Activated CD8-positive, alpha-beta memory T cell treated with anti-CD3 and anti-CD28 coated beads, Interleukin-2, amount 50 U/mL, for 48 hours (primary cell): ENCODE results near the gene CNN2.

Experiments
- DNase-seq: peaks from one replicate; pipeline ENCODE4 v3.0.0-alpha.2; 2020

CNN2 gene

DNA sequence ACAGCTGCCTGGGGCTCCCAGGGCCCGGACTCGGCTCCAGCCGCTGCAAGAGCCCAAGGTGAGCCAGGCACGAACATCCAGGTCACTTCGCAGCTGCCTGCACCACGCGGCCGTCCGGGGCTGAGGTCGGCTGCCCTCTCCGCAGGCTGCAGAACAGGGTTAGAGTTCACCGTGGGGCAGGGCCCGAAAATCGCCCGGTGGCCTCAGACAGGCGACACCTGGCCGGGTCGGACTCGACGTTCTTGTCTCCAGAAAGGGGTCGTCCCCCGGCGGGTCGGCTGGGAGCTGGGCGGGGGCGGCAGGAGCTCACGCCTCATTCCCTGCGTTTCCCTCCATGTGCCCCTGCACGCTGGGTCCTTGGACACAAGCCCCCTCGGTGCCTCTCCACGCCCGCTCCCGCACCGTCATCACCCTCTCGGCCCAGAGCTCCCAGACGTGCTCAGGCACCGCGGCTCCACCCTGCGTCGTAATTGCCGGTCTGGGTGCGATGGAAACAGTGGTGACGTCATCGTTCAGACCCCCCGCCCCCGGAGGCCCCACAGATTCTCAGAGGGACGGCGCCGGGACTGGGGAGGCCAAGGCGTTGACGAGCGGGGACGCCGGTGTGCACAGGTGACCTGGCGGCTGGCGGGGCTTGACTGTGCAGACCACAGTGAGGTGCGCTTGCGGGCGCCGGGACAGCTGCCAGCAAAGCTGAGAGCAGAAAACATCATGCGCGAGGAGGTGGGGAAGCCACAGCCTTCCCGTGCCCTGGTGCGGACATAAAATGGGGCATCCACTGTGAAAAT, 30.2 kb upstream of the CNN2 start:
- peak; percentile 81 for DNase-seq

DNA sequence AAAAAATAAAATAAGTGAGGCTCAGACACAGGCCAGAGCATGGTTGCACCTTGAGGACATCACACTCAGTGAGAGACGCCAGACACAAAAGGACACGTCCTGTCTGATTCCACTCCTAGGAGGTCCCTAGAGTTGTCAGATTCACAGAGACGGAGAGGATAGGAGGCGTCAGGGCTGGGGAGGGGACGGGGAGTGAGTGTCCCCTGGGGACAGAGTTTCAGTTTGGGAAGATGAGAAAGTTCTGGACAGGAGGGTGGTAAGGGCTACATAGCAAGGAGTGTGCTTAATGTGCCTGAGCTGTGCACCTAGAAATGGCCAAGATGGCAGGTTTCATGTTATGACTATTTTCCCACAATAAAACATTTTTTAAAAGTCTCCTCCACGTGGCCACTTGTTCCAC, 28.3 kb upstream of the CNN2 start:
- DNase-seq: no peak

DNA sequence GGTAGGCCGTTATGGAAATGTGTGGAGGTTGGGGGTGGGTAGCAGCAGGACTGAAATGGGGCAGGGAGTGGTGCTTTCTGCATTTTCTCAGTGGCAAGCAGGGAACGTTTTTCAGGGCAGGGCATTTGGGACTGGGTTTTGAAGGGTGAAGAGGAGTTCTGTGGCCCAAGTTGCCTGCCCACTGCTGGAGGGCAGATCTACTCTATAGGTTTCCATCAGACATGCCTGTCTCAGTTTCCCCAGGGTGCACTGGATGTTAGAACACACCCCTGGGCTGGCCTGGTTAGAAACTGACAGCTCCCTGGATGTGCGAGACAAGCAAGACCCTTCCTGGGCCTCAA, 27.1 kb upstream of the CNN2 start:
- DNase-seq: no peak

DNA sequence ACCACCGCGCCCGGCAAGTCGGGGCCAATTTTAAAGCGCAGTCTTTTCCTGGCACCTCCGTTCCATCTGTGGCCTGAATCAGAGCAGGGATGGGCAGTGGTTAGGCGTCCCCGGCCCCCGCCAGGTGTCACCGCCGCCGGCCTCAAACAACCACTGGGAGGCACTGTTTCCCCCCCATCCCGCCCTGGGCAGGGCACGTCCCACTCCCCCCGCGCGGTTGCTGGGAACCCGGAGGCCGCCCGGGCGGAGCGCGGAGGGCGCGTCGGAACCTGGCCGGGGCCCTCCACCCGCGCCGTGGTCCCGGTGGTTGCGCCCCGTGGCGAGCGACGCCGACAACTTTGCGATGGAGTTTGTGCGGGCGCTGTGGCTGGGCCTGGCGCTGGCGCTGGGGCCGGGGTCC, 26.3 kb upstream of the CNN2 start, which contains the start of gene GRIN3B:
TSS of gene GRIN3B (plus strand) at position 325 of the 400 bp plus-strand sequence. CDS start at position 344, 19 bp downstream.
- peak; percentile 87 for DNase-seq

DNA sequence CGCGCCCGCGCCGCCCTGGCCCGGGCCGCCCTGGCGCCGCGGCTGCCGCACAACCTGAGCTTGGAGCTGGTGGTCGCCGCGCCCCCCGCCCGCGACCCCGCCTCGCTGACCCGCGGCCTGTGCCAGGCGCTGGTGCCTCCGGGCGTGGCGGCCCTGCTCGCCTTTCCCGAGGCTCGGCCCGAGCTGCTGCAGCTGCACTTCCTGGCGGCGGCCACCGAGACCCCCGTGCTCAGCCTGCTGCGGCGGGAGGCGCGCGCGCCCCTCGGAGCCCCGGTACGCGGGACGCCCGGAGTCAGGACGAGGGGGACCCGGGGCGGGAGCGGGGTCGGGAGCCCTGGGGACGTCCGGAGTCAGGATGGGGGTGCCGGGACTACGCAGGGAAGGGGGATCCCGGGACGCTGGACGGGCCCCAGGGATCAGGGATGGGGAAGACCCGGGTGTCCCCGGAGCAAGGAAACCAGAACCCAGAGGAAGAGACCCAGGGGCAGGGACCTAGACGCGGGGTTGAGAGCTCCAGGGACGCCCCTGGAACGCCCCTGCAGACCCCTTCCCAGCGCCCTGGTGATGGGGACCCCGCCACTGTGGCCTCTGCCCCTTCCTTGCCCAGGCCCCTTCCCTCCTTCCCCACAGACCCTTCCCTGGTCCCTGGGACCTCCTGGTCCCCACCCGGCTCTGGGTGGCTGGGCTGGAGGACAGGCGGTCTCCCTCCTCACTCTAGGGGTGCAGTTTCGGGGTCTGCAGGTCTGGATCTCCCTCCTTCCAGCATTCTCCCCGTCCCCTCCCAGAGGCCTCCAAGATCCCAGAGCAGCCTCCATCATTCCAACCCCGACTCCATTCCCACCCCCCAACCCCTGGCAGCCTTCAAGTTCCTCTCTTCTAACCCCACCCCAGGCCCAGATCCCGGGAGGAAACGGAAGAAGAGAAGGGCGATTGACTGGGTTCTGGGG, 25.5 kb upstream of the CNN2 start:
- DNase-seq: no peak

DNA sequence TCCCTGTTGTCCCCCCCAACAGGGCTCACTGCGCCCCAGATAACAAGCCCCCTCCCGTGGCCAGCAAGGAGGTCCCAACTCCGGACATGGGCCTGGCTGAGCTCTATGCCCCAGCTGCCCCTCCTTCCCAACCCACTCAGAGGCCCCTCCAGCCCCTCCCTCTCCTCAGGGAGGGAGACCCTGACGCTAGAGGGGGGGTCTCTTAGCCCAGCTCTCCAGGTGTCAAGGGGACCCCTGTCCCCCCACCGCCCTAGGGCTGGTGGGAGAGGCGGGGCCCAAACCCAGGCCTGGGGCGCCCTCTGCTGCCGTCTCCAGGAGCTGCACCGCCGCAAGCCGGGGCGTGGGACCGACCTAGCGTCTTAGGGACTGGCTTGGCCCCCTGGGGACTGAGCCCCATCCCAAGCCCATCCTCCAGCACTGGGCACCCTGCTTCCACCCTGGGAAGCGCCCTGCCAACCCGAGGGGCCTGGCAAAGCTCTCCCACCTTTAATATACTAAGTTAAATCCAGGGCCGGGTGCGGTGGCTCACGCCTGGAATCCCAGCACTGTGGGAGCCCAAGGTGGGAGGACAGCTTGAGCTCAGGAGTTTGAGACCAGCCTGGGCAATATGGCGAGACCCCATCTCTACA, 24.8 kb upstream of the CNN2 start:
- peak; percentile 94 for DNase-seq

DNA sequence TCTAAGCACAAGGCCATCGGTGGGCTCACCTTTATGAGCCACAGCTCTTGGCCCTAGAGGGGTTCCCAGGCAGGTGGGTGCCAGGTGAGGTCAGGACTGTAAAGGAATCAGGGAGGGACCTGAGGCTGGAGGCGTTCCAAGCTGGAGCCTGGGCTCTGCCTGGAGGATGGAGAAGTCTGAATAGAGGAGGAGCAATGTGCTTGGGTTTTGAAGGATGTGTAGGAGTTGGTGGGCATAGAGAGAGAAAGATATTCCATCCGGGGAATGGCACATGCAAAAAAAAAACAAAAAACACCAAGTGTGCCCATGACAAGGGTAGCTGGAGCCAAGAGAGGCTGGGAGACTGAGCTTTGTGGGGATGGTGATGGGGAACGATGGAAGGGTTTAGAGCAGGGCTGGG, 23.8 kb upstream of the CNN2 start:
- DNase-seq: no peak

DNA sequence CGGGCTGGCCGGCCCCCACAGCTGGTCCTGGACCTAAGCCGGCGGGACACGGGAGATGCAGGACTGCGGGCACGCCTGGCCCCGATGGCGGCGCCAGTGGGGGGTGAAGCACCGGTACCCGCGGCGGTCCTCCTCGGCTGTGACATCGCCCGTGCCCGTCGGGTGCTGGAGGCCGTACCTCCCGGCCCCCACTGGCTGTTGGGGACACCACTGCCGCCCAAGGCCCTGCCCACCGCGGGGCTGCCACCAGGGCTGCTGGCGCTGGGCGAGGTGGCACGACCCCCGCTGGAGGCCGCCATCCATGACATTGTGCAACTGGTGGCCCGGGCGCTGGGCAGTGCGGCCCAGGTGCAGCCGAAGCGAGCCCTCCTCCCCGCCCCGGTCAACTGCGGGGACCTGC, 23.1 kb upstream of the CNN2 start:
- DNase-seq: no peak

DNA sequence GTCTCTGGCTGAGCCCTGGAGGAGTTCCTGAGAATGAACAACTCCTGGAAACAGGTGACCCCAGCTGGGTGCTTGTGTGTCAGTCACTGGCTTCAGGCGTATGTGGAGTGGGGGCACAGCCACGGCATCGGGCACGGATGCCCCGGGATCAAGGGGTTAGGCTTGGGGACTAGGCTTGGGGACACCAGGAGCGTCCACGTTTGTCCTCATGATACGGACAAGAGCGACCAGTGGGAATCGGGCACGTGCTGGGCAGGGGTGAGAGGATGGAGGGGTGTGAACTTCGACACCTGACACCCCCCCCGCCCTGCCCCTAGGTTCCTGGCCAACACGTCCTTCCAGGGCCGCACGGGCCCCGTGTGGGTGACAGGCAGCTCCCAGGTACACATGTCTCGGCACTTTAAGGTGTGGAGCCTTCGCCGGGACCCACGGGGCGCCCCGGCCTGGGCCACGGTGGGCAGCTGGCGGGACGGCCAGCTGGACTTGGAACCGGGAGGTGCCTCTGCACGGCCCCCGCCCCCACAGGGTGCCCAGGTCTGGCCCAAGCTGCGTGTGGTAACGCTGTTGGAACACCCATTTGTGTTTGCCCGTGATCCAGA, 22.1 kb upstream of the CNN2 start:
- no peak for DNase-seq

DNA sequence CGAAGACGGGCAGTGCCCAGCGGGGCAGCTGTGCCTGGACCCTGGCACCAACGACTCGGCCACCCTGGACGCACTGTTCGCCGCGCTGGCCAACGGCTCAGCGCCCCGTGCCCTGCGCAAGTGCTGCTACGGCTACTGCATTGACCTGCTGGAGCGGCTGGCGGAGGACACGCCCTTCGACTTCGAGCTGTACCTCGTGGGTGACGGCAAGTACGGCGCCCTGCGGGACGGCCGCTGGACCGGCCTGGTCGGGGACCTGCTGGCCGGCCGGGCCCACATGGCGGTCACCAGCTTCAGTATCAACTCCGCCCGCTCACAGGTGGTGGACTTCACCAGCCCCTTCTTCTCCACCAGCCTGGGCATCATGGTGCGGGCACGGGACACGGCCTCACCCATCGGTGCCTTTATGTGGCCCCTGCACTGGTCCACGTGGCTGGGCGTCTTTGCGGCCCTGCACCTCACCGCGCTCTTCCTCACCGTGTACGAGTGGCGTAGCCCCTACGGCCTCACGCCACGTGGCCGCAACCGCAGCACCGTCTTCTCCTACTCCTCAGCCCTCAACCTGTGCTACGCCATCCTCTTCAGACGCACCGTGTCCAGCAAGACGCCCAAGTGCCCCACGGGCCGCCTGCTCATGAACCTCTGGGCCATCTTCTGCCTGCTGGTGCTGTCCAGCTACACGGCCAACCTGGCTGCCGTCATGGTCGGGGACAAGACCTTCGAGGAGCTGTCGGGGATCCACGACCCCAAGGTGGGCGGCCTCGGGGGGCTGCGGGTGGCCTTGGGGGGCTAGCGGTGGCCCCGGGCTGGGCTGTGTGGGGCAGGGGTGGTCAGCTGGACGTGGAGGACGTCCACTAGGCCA, 21.4 kb upstream of the CNN2 start:
- DNase-seq: no peak

DNA sequence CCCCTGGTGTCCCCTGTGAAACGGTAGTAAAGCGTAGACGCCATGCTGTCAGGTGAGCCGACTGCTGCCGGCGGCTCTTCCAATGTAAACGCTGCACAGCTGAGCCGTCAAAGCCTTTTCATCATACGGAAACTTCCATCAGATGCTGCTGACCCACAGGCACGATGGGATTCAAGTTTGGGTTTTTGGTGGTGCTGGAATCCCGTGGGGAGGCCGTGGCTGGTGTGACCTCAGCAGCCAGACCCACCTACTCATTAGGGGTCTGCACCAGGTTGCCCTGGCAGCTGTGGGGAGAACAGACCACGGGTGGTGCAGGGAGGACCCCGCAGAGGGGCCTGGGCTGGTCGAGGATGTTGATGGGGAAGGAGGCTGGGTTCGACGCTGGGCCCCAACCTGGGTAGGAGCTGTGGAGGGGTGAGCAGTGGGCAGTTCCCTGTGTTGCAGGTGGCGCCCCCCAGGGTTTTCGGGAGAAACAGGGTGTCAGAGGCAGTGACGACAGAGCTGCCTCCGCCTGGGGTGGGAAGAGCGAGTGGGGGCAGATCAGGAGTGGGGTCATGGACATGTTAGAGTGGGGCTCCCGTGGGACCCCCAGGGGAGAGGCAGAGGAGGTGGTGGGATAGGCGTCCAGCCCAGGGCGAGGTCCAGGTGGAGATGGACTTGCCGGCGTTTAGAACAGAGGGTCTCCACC, 19.6 kb upstream of the CNN2 start:
- DNase-seq: no peak

DNA sequence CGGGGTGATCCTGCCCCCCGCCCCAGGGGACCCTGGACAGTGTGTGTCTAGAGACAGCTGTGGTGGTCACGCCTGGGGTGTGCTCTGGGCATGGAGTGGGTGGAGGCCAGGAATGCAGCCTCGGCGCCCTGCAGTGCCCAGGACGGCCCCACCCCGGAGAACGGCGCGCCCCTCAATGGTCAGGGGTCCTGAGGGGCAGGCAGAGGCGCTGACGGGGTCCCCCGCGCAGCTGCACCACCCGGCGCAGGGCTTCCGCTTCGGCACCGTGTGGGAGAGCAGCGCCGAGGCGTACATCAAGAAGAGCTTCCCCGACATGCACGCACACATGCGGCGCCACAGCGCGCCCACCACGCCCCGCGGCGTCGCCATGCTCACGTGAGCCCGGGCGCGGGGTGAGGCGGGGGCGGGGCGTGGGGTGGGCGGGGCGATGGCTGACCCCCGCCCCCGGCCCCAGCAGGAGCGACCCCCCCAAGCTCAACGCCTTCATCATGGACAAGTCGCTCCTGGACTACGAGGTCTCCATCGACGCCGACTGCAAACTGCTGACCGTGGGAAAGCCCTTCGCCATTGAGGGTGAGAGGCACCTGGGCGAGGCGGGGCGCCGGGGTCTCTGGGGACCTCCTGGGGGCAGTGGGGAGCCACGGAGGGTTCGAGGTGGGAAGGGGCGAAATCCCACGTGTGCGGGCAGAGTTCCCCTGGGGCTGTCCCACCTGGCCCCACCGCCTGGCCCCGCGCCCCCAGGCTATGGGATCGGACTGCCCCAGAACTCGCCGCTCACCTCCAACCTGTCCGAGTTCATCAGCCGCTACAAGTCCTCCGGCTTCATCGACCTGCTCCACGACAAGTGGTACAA, 18.8 kb upstream of the CNN2 start:
- no peak for DNase-seq

DNA sequence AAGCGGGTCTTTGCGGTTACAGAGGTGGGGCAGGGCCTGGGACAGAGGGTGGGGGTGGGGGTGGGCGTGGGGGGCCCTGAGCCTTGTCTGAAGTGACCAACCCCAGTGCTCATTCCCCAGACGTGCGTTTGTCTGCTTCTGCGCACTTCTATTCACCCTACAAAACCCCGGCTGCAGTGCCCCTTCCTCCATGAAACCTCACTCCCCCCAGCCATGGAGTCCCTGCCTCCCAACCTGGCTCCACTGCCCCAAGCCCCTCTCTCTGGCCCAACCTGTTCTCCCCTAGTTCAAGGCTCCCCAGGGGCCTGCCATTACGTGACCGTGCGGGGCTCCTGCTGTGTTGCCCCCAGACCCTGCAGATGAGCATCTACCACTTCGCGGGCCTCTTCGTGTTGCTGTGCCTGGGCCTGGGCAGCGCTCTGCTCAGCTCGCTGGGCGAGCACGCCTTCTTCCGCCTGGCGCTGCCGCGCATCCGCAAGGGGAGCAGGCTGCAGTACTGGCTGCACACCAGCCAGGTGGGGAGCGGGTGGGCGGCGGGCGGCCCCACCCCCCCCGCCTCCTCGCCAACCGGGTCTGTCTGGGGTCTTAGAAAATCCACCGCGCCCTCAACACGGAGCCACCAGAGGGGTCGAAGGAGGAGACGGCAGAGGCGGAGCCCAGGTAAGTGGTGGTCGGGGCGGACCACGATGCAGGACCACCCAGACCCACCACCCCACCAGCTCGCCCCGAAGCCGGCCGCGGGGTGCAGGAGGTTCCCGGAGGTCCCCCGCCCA, 18.0 kb upstream of the CNN2 start:
- no peak for DNase-seq

DNA sequence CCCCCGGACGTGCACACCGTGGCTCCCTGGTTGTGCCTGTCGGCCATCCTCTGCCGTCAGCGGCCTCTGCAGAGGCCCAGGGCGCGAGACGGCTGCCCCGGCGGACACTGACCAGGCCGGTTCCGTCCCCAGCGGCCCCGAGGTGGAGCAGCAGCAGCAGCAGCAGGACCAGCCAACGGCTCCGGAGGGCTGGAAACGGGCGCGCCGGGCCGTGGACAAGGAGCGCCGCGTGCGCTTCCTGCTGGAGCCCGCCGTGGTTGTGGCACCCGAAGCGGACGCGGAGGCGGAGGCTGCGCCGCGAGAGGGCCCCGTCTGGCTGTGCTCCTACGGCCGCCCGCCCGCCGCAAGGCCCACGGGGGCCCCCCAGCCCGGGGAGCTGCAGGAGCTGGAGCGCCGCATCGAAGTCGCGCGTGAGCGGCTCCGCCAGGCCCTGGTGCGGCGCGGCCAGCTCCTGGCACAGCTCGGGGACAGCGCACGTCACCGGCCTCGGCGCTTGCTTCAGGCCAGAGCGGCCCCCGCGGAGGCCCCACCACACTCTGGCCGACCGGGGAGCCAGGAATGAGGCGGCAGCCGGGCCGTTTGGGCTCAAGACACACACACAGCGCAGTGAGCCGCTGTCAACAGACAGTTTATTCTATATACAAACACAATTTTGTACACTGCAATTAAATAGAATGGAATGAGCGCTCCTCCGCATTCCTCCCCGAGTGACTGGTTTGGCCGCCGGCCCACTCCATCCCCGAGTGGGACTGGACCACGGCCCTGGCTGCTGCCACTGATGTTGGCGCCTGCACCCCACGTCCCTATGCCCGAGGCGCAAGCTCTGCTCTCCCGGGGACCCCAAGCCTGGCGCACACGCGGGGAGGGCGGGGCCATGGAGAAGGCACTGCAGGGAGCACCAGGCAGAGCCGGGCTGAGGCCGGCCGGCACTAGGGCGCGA, 17.1 kb upstream of the CNN2 start:
- DNase-seq: no peak

DNA sequence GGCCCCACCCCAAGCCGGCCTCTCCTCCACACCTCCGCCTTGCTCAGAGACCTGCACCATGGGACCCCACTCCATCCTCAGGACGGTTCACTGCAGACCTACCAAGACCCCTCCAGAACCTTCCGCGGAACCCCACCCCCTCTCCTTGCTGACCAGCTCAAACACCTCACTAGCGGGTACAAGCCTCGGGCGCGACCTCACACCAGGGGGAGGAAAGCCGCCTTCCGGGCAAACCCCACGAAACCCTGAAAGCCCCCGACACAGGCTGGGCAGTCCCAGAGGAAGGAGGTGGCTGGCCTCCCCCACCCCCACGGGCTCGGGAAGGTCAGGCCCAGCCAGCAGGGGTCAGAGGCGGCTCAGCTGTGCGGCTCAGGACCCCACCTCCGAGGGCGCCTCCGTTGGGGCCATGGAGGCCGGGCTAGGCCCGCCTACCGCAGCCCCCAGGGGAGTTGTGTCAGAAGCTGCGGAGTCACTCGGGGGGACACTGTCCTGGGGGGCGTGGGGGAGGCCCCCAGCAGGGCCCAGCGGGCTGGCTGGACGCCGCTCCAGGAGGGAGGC, 16.3 kb upstream of the CNN2 start:
- DNase-seq: no peak

DNA sequence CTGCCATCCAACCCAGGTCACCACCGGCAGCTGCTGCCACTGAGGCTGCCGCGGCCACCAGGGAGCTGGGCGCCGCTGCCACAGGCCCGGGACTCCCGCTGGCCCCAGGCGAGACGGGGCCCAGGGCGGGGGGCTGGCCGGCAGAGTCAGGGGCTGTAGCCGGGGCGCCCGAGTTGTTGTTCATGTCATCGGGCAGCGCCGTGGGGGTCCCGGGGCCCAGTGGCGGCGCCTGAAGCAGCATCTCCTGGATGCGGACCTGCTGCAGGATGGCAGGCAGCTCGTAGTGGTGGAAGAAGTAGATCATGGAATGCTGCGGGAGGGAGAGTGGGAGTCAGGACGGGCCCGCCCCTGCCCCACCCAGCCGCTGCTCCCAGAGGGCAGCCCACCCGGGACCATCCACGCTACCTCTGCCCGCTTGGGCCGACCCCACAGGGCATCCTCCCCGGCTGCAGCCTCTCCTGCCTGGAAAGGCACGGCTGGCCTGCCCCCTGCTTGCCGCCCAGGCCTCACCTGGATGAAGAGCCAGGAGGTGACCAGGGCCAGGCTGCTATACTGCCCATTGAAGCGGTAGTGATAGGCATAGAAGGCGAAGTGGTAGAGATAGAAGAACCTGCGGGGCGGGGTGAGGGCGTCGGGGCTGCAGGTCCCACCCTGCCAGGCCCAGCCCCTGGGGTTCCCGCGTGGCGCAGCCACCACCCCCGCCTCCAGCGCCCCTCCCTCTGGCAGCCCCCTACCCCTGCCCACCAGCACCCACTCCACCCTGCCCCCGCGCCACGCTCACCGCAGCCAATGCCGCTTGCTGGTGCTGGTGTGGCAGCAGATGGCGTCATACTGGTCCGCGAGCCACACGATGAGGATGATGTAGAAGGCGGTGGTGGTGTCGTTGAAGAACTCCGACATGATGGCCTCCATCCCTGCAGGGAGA, 15.6 kb upstream of the CNN2 start:
- DNase-seq: no peak

DNA sequence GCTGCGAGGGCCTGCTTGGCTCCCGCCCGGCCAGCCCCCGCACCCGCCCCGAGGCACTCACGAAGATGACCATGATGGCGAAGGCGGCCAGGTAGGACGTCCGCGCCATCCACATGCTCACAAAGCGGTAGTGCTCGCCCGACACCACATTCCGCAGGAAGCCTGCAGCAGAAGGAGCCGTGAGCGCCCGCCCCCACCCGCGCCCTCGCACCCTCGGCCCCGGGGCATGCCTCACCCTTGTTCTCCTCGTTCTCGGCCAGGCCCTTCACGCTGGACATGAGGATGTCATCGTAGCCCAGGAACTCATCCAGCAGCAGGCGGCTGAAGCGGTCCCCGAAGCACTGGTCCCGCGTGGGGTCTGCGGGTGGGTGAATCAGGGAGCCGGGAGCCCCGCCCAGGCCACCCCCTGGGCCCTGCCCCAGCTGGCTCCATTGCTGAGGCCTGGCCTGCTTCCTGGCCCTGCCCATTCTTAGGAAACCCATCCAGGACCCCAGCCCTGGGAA, 14.5 kb upstream of the CNN2 start:
- no peak for DNase-seq
